K562 (cell line): ENCODE results near the gene ZNF74. TPM values are rescaled to one million over a fixed set of nuclear protein-coding genes. Genes with fewer than 3 reads are reported as not detected.

Source experiments
- GTF2B ChIP-seq: IDR thresholded peaks from 2 replicates; pipeline ENCODE4 v1.6.1; 2011; ENCODE audit not compliant: insufficient read length; ENCODE audit errors: extremely low read depth
- L3MBTL2 ChIP-seq: fragments of 450-650 bp; IDR thresholded peaks from 2 replicates; pipeline ENCODE4 v1.6.1; 2016; ENCODE audit warnings: mild to moderate bottlenecking, moderate library complexity
- PBX2 ChIP-seq, 2 experiments: IDR thresholded peaks in 1 of 2; conservative IDR thresholded peaks in 1 of 2; 2 replicates each; pipeline ENCODE4 v1.6.1; 2016; ENCODE audit warnings: low read depth in 2 of 2, mild to moderate bottlenecking in 1 of 2, missing compliant biosample characterization in 1 of 2, missing genetic modification characterization in 1 of 2, moderate library complexity in 1 of 2
- POLR2H ChIP-seq: IDR thresholded peaks from 2 replicates; pipeline ENCODE4 v1.6.1; 2016; ENCODE audit warnings: missing genetic modification characterization, low read depth, mild to moderate bottlenecking, control low read depth, missing compliant biosample characterization, moderate library complexity
- TFAP4 ChIP-seq: sonication (generic); formaldehyde crosslinking; IDR thresholded peaks from 2 replicates; pipeline ENCODE4 v1.8.0; 2022; ENCODE audit warnings: missing genetic modification reagents, mild to moderate bottlenecking, moderate library complexity, borderline replicate concordance
- VEZF1 ChIP-seq: fragments of 200-800 bp; sonication (Bioruptor generic); IDR thresholded peaks from 2 replicates; pipeline ENCODE4 v1.6.1; 2017; ENCODE audit warnings: missing genetic modification characterization, missing compliant biosample characterization
- ZNF512 ChIP-seq: IDR thresholded peaks from 2 replicates; pipeline ENCODE4 v1.6.1; 2016; ENCODE audit warnings: missing genetic modification characterization, missing compliant biosample characterization
- ZNF780A ChIP-seq: fragments of 250-450 bp; sonication (Bioruptor Pico); IDR thresholded peaks from 2 replicates; pipeline ENCODE4 v1.5.0; 2021; ENCODE audit warnings: mild to moderate bottlenecking
- polyA plus RNA-seq, 8 experiments: library from polyadenylated mRNA; depleted of rRNA in 4 of 8; stranded (reverse) in 5 of 8; unstranded in 3 of 8; fragments of >200 nt; fragmentation: Nextera tagmentation in 2 of 8; fragmentation: Illumina TruSeq in 1 of 8; extraction: Ambion mirVana in 2 of 8; extraction: Trizol in 1 of 8; gene quantifications; 2 replicates each; pipeline versions ENCODE4 v1.2.1 to v1.2.3, GENCODE V29; 2011 to 2014; ENCODE audit warnings: inconsistent platforms in 1 of 8, missing spikeins in 1 of 8
- total RNA-seq, 7 experiments: library from RNA; depleted of rRNA in 6 of 7; stranded (reverse); fragments of >200 nt in 6 of 7; fragmentation: Illumina TruSeq in 2 of 7; extraction: Trizol in 2 of 7; gene quantifications; 2 replicates each; pipeline versions ENCODE4 v1.2.1 to v1.2.3, GENCODE V29; 2011 to 2021; ENCODE audit warnings: low replicate concordance in 1 of 7

The ZNF74 gene
- total and polyA plus RNA-seq, 9 of the 15 experiments (the other 6 are each of a cell fraction or from before 2014, with no cell fraction given), result 2.4 to 53.5 (median 31.5) TPM

GRCh38 chr22:20399866-20400605, 6.1 kb downstream of the ZNF74 start (continued):
- 0 out of 2 replicates have a peak, but pooled peaks have one; percentile 3 for TF ChIP-seq PBX2 (CRISPR knock-in tag; IDR thresholded peaks at IDR 0.05; ENCODE audit: low read depth)
- TF ChIP-seq PBX2 (tag; conservative IDR thresholded peaks at IDR 0.05; ENCODE audit: low read depth), result no peak
- TF ChIP-seq VEZF1 (CRISPR knock-in tag), result no peak
- no peak for TF ChIP-seq GTF2B
- no peak for TF ChIP-seq ZNF780A (CRISPR knock-in tag)
- no peak for TF ChIP-seq L3MBTL2
- 0 out of 2 replicates have a peak, but pooled peaks have one; percentile 13 for TF ChIP-seq ZNF512 (tag)
- TF ChIP-seq POLR2H, result no peak
- TF ChIP-seq TFAP4 (CRISPR knock-in tag), result no peak
